ENCODE data around the gene TBC1D21. TPM values are rescaled to one million over a fixed set of nuclear protein-coding genes. Genes with fewer than 3 reads are reported as not detected.
A peak's percentile ranks its signal among the peaks of the same experiment; 100 is the strongest.

Gene TBC1D21
- total and polyA plus RNA-seq, 2 experiments from 2014 or later, result not detected

GRCh38 chr15:73852507-73852906 is 20.9 kb upstream of the TBC1D21 start:
- peaks cover 5% of the 10 kb centered on the region for H3K4me1 ChIP-seq (ENCODE audit: low read depth)
- TF ChIP-seq CTCF (IDR thresholded peaks at IDR 0.05; ENCODE audit: low read depth, low read length), result no peak
- no peaks in the 10 kb centered on the region for H3K9me3 ChIP-seq (ENCODE audit: low read depth)
- H3K27ac ChIP-seq, result no peak overlapping the region
- DNase-seq (ENCODE audit: low read depth in 1 of 2, low spot score in 1 of 2), result no peak
- H3K27me3 ChIP-seq, result no peaks in the 10 kb centered on the region
- no peak overlapping the region for H3K4me3 ChIP-seq
- H3K36me3 ChIP-seq, result no peaks in the 10 kb centered on the region

- Histone ChIP-seq H3K36me3 (no peaks in the 10 kb centered on the region), H3K27ac (no peak overlapping the region), H3K9me3 (ENCODE audit: low read depth) (no peaks in the 10 kb centered on the region), H3K27me3 (no peaks in the 10 kb centered on the region), H3K4me3 (no peak overlapping the region), H3K4me1 (ENCODE audit: low read depth) (peaks cover 5% of the 10 kb centered on the region)
- TF ChIP-seq CTCF (IDR thresholded peaks at IDR 0.05; ENCODE audit: low read depth, low read length), result no peak
- DNase-seq (ENCODE audit: low read depth in 1 of 2, low spot score in 1 of 2), result peak in 1 of 2 donors; percentile 6
These were observed 19.1 kb upstream of the TBC1D21 start for GRCh38 chr15:73854265-73854664.

- Histone ChIP-seq H3K36me3 (no peaks in the 10 kb centered on the region), H3K4me1 (ENCODE audit: low read depth) (peaks cover 5% of the 10 kb centered on the region), H3K27ac (no peak overlapping the region), H3K9me3 (ENCODE audit: low read depth) (no peaks in the 10 kb centered on the region), H3K27me3 (no peaks in the 10 kb centered on the region), H3K4me3 (no peak overlapping the region)
- no peak for TF ChIP-seq CTCF (IDR thresholded peaks at IDR 0.05; ENCODE audit: low read depth, low read length)
- DNase-seq (ENCODE audit: low read depth in 1 of 2, low spot score in 1 of 2), result no peak
These were observed 16.7 kb upstream of the TBC1D21 start for GRCh38 chr15:73856458-73857192.

GRCh38 chr15:73857193-73857920 is 16.0 kb upstream of the TBC1D21 start:
- Histone ChIP-seq H3K4me1 (ENCODE audit: low read depth) (peaks cover 5% of the 10 kb centered on the region), H3K36me3 (no peaks in the 10 kb centered on the region), H3K27ac (no peak overlapping the region), H3K27me3 (no peaks in the 10 kb centered on the region), H3K4me3 (no peak overlapping the region), H3K9me3 (ENCODE audit: low read depth) (no peaks in the 10 kb centered on the region)
- no peak for DNase-seq (ENCODE audit: low read depth in 1 of 2, low spot score in 1 of 2)
- no peak for TF ChIP-seq CTCF (IDR thresholded peaks at IDR 0.05; ENCODE audit: low read depth, low read length)

- H3K4me3 ChIP-seq, result no peak overlapping the region
- DNase-seq (ENCODE audit: low read depth in 1 of 2, low spot score in 1 of 2), result no peak
These were observed 15.3 kb upstream of the TBC1D21 start for GRCh38 chr15:73858062-73858461.

More at GRCh38 chr15:73858062-73858461, 15.3 kb upstream of the TBC1D21 start:
- TF ChIP-seq CTCF (IDR thresholded peaks at IDR 0.05; ENCODE audit: low read depth, low read length), result no peak
- Histone ChIP-seq H3K9me3 (ENCODE audit: low read depth) (no peaks in the 10 kb centered on the region), H3K27me3 (no peaks in the 10 kb centered on the region), H3K36me3 (no peaks in the 10 kb centered on the region), H3K4me1 (ENCODE audit: low read depth) (peaks cover 5% of the 10 kb centered on the region), H3K27ac (no peak overlapping the region)

Data from cardiac muscle cell (in vitro differentiated cells and primary cell).